K562 treated with DMSO at 1 percent for 24 hours (cell line): Measurements from ENCODE around the gene SELE. TPM values are rescaled to one million over a fixed set of nuclear protein-coding genes. Genes with fewer than 3 reads are reported as not detected.

Source experiments
- total RNA-seq: library from RNA; unstranded; fragments of 300-600 nt; gene quantifications from 2 replicates; pipeline ENCODE4 v1.2.3, GENCODE V29; 2022; ENCODE audit warnings: low read depth; ENCODE audit not compliant: insufficient read depth

Gene SELE
- total RNA-seq = not detected in 2 replicates

GRCh38 chr1:169733924-169734323, at the start of gene SELE:
TSS of gene SELE (minus strand) at chr1:169734079. CDS start at chr1:169733612, 467 bp downstream.

GRCh38 chr1:169711469-169712308, 22.2 kb downstream of the SELE start, which contains the start of gene SELL:
TSS of gene SELL (minus strand) at chr1:169711620. CDS start at chr1:169711498, 122 bp downstream.

Other genes starting within 250 kb of the SELE start
- gene SLC19A2, start 248.1 kb downstream of the SELE start, total RNA-seq = 7.5 and 8.4 TPM in 2 replicates
- gene F5, start 147.6 kb downstream of the SELE start, total RNA-seq = not detected in 2 replicates
- not detected in 2 replicates for gene SELP, start 104.0 kb downstream of the SELE start, total RNA-seq
- not detected in 2 replicates for gene SELL, start 22.5 kb downstream of the SELE start, total RNA-seq
- 4.5 and 7.0 TPM in 2 replicates for gene METTL18, start 60.8 kb upstream of the SELE start, total RNA-seq
- 2.3 and 4.3 TPM in 2 replicates for gene SCYL3, start 159.8 kb upstream of the SELE start, total RNA-seq